CD14-positive monocyte (primary cell): ENCODE data around the gene LYSMD1. TPM values are rescaled to one million over a fixed set of nuclear protein-coding genes. Genes with fewer than 3 reads are reported as not detected.

ENCODE experiments used
- DNase-seq, 3 donors: peaks; one replicate each; pipeline ENCODE4 v3.0.0-alpha.2; 2011 to 2022
- H2AFZ ChIP-seq: 2 replicates; pipeline ENCODE4 v1.6.0; 2012; ENCODE audit warnings: mild to moderate bottlenecking, low read depth, low read length, inconsistent platforms; ENCODE audit not compliant: insufficient read depth, poor library complexity, severe bottlenecking
- H3K27ac ChIP-seq, 2 donors: 1 replicate in 1 of 2; 2 replicates in 1 of 2; pipeline ENCODE4 v1.5.1; 2012 to 2013; ENCODE audit warnings: low read length in 2 of 2, control low read depth in 1 of 2, inconsistent platforms in 1 of 2, low read depth in 1 of 2, mild to moderate bottlenecking in 1 of 2
- H3K27me3 ChIP-seq, 2 donors: one replicate each; pipeline versions ENCODE4 v1.6.0 to v1.6.1; 2011 to 2013; ENCODE audit warnings: low read length in 2 of 2; ENCODE audit not compliant: control insufficient read depth in 2 of 2, insufficient read depth in 2 of 2
- H3K36me3 ChIP-seq, 2 donors: replicated peaks in 1 of 2; 1 replicate in 1 of 2; 2 replicates in 1 of 2; pipeline versions ENCODE4 v1.5.1 to v1.6.1; 2012 to 2013; ENCODE audit warnings: low read length in 2 of 2, control low read depth in 1 of 2, inconsistent platforms in 1 of 2, mild to moderate bottlenecking in 1 of 2; ENCODE audit not compliant: insufficient read depth in 2 of 2, control insufficient read depth in 1 of 2
- H3K4me1 ChIP-seq, 2 donors: 1 replicate in 1 of 2; 2 replicates in 1 of 2; pipeline versions ENCODE4 v1.5.1 to v1.6.1; 2012 to 2013; ENCODE audit warnings: low read length in 2 of 2, control low read depth in 1 of 2, inconsistent platforms in 1 of 2, mild to moderate bottlenecking in 1 of 2, moderate library complexity in 1 of 2; ENCODE audit not compliant: insufficient read depth in 2 of 2, control insufficient read depth in 1 of 2
- H3K4me2 ChIP-seq: replicated peaks from 2 replicates; pipeline ENCODE3; 2012; ENCODE audit warnings: low read length, moderate library complexity, mild to moderate bottlenecking; ENCODE audit not compliant: poor library complexity, severe bottlenecking; ENCODE audit errors: extremely low read depth
- H3K4me3 ChIP-seq, 3 experiments: fragments of 200-600 bp in 1 of 3; sonication (generic) in 1 of 3; replicated peaks in 1 of 3; 1 replicate in 2 of 3; 2 replicates in 1 of 3; pipeline ENCODE4 v1.5.1; 2011 to 2013; ENCODE audit warnings: low read length in 3 of 3, mild to moderate bottlenecking in 3 of 3, control low read depth in 2 of 3, low read depth in 2 of 3, inconsistent platforms in 1 of 3, moderate library complexity in 1 of 3
- H3K79me2 ChIP-seq: 2 replicates; pipeline ENCODE4 v1.6.0; 2012; ENCODE audit warnings: mild to moderate bottlenecking, control low read depth, inconsistent platforms, low read length, moderate library complexity; ENCODE audit not compliant: insufficient read depth
- H3K9ac ChIP-seq: 2 replicates; pipeline ENCODE4 v1.6.0; 2017; ENCODE audit warnings: low read length, mild to moderate bottlenecking; ENCODE audit not compliant: insufficient read depth, poor library complexity, severe bottlenecking
- H3K9me3 ChIP-seq, 2 donors: replicated peaks in 1 of 2; 1 replicate in 1 of 2; 2 replicates in 1 of 2; pipeline versions ENCODE4 v1.5.1 to v1.6.1; 2012 to 2013; ENCODE audit warnings: low read length in 2 of 2, control low read depth in 1 of 2; ENCODE audit not compliant: control insufficient read depth in 1 of 2, insufficient read depth in 1 of 2
- H4K20me1 ChIP-seq: 2 replicates; pipeline ENCODE4 v1.6.0; 2012; ENCODE audit warnings: mild to moderate bottlenecking, low read length, control low read depth, moderate library complexity; ENCODE audit not compliant: insufficient read depth
- H3K27ac Mint-ChIP-seq, 7 donors: one replicate each; pipeline ENCODE4 v1.8.0; 2020; ENCODE audit warnings: mild to moderate bottlenecking in 7 of 7, mixed read lengths in 7 of 7, moderate library complexity in 6 of 7, inconsistent platforms in 2 of 7
- H3K27me3 Mint-ChIP-seq, 3 donors: one replicate each; pipeline ENCODE4 v1.8.0; 2021 to 2022; ENCODE audit warnings: low read depth in 3 of 3, mild to moderate bottlenecking in 3 of 3, mixed read lengths in 3 of 3, moderate library complexity in 3 of 3, inconsistent platforms in 1 of 3
- H3K36me3 Mint-ChIP-seq, 2 donors: one replicate each; pipeline ENCODE4 v1.8.0; 2020; ENCODE audit warnings: mixed read lengths in 2 of 2, inconsistent platforms in 1 of 2, mild to moderate bottlenecking in 1 of 2
- H3K4me1 Mint-ChIP-seq: one replicate; pipeline ENCODE4 v1.8.0; 2020; ENCODE audit warnings: mild to moderate bottlenecking, mixed read lengths
- H3K4me3 Mint-ChIP-seq, 2 donors: one replicate each; pipeline ENCODE4 v1.8.0; 2020; ENCODE audit warnings: mild to moderate bottlenecking in 2 of 2, mixed read lengths in 2 of 2, moderate library complexity in 1 of 2
- H3K9me3 Mint-ChIP-seq, 7 donors: one replicate each; pipeline ENCODE4 v1.8.0; 2020 to 2022; ENCODE audit warnings: mixed read lengths in 7 of 7, mild to moderate bottlenecking in 6 of 7, moderate library complexity in 6 of 7, inconsistent platforms in 2 of 7
- WGBS: methylation state at CpG from one replicate; pipeline ENCODE4 v1.1.5; 2013; ENCODE audit warnings: missing lambda C conversion rate; ENCODE audit not compliant: insufficient coverage; 5-methylcytosine and 5-hydroxymethylcytosine counted together
- intact Hi-C, 2 donors: fragments of 100-400 bp; cut with micrococcal nuclease; formaldehyde crosslinking; loops; one replicate each; pipeline versions ENCODE4 v1.15.0 to v1.15.1; 2023
- polyA plus RNA-seq, 3 donors: library from polyadenylated mRNA; depleted of rRNA in 1 of 3; unstranded in 2 of 3; stranded (reverse) in 1 of 3; fragments of 300-500 nt in 2 of 3; fragments of >200 nt in 1 of 3; fragmentation: Illumina TruSeq in 2 of 3; gene quantifications; 1 replicate in 2 of 3; 2 replicates in 1 of 3; pipeline ENCODE4 v1.2.3, GENCODE V29; 2012 to 2021
- TF ChIP-seq, protein P1 (sequence below): fragments of 200-600 bp; IDR thresholded peaks from one replicate; pipeline ENCODE4 v1.8.0; 2022; ENCODE audit warnings: antibody characterized with exemption, mild to moderate bottlenecking

Gene LYSMD1
- polyA plus RNA-seq, 3 donors: 0.16 to 0.24 TPM; not detected in 1

DNA sequence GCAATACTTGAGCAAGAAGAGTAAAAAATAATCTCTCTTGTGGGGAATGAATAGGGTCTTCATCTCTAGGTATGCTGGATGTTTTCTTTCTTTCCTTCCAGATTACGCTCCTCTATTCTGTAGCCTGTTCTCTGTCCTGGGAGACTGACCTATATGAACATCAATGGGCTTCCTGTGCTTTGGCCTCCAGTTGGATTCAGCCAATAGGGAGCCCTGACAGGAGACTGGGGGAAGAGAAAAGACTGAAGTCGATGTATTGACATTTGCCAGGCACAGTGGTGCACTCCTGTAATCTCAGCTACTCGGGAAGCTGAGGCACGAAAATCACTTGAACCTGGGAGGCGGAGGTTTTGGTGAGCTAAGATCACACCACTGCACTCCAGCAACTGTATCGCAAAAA, 36.9 kb downstream of the LYSMD1 start:
- Histone ChIP-seq H3K27ac (no peak overlapping the region), H3K4me2 (no peak overlapping the region), H3K4me1 (peaks cover 14 to 16% of the 10 kb centered on the region in 2 donors), H3K9ac (no peak overlapping the region), H3K4me3 (no peak overlapping the region), H4K20me1 (no peaks in the 10 kb centered on the region), H3K36me3 (peaks cover 4 to 8% of the 10 kb centered on the region in 2 donors), H3K9me3 (no peaks in the 10 kb centered on the region), H3K27me3 (peaks cover 0 to 8% of the 10 kb centered on the region in 2 donors), H3K79me2 (no peaks in the 10 kb centered on the region), H2AFZ (no peak overlapping the region)
- TF ChIP-seq, protein P1, sequence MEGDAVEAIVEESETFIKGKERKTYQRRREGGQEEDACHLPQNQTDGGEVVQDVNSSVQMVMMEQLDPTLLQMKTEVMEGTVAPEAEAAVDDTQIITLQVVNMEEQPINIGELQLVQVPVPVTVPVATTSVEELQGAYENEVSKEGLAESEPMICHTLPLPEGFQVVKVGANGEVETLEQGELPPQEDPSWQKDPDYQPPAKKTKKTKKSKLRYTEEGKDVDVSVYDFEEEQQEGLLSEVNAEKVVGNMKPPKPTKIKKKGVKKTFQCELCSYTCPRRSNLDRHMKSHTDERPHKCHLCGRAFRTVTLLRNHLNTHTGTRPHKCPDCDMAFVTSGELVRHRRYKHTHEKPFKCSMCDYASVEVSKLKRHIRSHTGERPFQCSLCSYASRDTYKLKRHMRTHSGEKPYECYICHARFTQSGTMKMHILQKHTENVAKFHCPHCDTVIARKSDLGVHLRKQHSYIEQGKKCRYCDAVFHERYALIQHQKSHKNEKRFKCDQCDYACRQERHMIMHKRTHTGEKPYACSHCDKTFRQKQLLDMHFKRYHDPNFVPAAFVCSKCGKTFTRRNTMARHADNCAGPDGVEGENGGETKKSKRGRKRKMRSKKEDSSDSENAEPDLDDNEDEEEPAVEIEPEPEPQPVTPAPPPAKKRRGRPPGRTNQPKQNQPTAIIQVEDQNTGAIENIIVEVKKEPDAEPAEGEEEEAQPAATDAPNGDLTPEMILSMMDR: no peak
- H3K4me3 Mint-ChIP-seq: no peak overlapping the region
- 97% methylated on average over 5 of the region's 6 CpGs for WGBS
- peaks cover 3 to 14% (median 5%) of the 10 kb centered on the region in 3 donors for H3K27me3 Mint-ChIP-seq
- intact Hi-C loops: no loop called here
- no peak for DNase-seq
- peaks cover 10 to 16% of the 10 kb centered on the region in 2 donors for H3K36me3 Mint-ChIP-seq
- peaks cover 15% of the 10 kb centered on the region for H3K4me1 Mint-ChIP-seq
- no peak overlapping the region for H3K27ac Mint-ChIP-seq
- peaks cover 0 to 2% (median 0%) of the 10 kb centered on the region in 7 donors for H3K9me3 Mint-ChIP-seq

DNA sequence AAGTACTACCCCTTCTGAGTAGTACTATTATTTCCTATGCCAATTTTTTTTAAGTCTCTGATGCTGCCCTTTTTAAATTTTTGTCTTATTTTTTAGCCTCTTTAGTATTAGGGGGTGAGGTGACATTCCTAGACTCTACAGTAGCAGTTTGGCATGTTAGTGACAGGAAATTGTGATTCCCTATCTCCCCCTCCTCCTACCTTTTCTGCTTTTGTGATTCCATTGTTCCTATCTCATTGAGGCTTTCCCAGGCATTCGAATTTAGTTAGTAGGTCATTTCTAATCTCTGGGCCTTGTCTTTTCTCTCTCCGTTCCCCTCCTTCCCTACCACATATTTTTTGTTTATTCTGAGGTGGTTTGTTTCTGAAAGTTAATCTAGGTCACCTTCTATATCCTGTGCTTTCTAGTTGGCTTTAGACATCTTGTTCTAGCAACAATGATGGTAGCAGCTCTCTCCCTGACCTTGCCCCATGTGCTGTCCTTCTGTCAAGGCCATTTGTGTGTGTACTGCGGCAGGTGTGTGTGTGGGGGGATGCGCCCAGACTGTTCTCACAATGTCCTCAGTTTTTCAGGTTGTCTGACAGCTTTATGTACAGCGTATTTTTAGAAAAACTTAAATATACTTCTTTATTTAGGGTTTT, 40.8 kb downstream of the LYSMD1 start:
- Histone ChIP-seq H3K9ac (no peak overlapping the region), H3K9me3 (no peaks in the 10 kb centered on the region), H4K20me1 (no peaks in the 10 kb centered on the region), H3K36me3 (peaks cover 9 to 27% of the 10 kb centered on the region in 2 donors), H2AFZ (no peak overlapping the region), H3K4me1 (no peaks in the 10 kb centered on the region), H3K4me2 (no peak overlapping the region), H3K27me3 (no peaks in the 10 kb centered on the region), H3K4me3 (no peak overlapping the region), H3K27ac (no peak overlapping the region), H3K79me2 (no peaks in the 10 kb centered on the region)
- Mint-ChIP-seq H3K36me3 (peaks cover 22 to 48% of the 10 kb centered on the region in 2 donors), H3K9me3 (peaks cover 0 to 2% (median 0%) of the 10 kb centered on the region in 7 donors), H3K4me3 (no peak overlapping the region), H3K4me1 (no peaks in the 10 kb centered on the region), H3K27me3 (no peaks in the 10 kb centered on the region), H3K27ac (no peak overlapping the region)
- TF ChIP-seq, protein P1: no peak
- no peak for DNase-seq
- no CpG with 5 or more reads among the region's 5 CpGs for WGBS
- intact Hi-C loops: no loop called here
